ENCODE results near the gene MARCHF2. TPM values are rescaled to one million over a fixed set of nuclear protein-coding genes. Genes with fewer than 3 reads are reported as not detected.

The MARCHF2 gene
- total and polyA plus RNA-seq, 5 donors from 2014 or later, result 34.3 to 58.4 (median 51.6) TPM

- peaks cover 6 to 48% (median 9%) of the 10 kb centered on the region in 4 donors for H3K4me1 Mint-ChIP-seq
- H3K9me3 ChIP-seq (ENCODE audit: control insufficient read depth in 2 of 2, low read length in 2 of 2), result no peaks in the 10 kb centered on the region
- H3K27me3 ChIP-seq (ENCODE audit: control insufficient read depth, insufficient read depth, low read length), result no peaks in the 10 kb centered on the region
- DNase-seq, result peak; percentile 85 to 89 (median 86)
- peak overlapping the region; percentile 86 to 91 (median 88) for H3K4me3 Mint-ChIP-seq
- ATAC-seq (ENCODE audit: low read depth in 2 of 2), result peak; percentile 44 to 50
- peaks cover 18% of the 10 kb centered on the region for H3K4me1 ChIP-seq (ENCODE audit: control insufficient read depth, insufficient read depth, low read length, poor library complexity, severe bottlenecking)
- H3K27ac Mint-ChIP-seq, result peak overlapping the region; percentile 78 to 95 (median 85)
- no peaks in the 10 kb centered on the region for H3K27me3 Mint-ChIP-seq
- peak overlapping the region; percentile 39 for H3K4me3 ChIP-seq (ENCODE audit: low read depth, low read length)
- no peaks in the 10 kb centered on the region for H3K36me3 ChIP-seq (ENCODE audit: control insufficient read depth, insufficient read depth, low read length)
- peak overlapping the region; percentile 98 for H3K27ac ChIP-seq (ENCODE audit: insufficient read depth, low read length, poor library complexity, severe bottlenecking)
- no peaks in the 10 kb centered on the region for H3K9me3 Mint-ChIP-seq
- H3K36me3 Mint-ChIP-seq, result no peaks in the 10 kb centered on the region
Observed at GRCh38 chr19:8390617-8390981, 22.5 kb upstream of the MARCHF2 start.

DNA sequence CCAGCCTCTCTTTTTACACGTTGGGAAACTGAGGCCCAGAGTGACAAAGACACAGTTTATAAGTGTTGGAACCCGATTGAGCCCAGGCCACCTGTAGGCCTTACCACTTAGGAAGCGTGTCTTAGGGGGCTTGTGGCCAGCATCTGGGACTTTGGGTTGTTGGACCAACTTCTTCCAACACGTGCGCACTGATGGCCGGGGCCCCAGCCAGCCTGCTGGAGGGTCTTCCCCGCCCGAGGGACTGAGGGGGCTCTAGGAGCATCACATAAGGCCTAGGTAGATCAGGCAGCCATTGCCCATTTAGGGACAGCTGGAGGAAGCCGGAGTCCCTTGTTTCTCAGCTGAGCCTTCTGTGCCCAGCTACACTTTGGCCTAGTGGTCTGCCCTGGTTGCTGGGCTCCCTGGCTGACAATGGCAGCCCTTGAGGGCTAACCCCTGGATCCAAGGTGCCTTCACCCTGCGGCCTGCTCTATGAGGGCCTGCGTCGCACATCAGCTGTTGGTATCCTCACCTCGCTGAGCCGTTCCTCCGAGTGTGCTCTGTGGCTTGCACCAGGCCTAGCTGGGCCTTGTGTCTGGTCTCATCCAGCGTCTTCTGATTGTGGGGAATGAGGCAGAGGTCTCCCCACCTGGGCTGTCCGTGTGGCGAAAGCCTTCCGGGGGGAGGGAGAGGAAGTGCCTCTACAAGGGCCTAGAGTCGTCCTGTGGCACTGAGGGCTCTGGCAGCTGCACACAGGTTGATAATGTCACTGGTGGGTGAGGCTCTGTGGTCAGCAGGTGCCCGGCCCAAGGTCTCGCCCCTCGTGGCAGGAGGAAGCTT, 21.7 kb upstream of the MARCHF2 start:
- no peaks in the 10 kb centered on the region for H3K9me3 Mint-ChIP-seq
- H3K27ac ChIP-seq (ENCODE audit: insufficient read depth, low read length, poor library complexity, severe bottlenecking), result peak overlapping the region; percentile 98
- DNase-seq, result no peak

DNA sequence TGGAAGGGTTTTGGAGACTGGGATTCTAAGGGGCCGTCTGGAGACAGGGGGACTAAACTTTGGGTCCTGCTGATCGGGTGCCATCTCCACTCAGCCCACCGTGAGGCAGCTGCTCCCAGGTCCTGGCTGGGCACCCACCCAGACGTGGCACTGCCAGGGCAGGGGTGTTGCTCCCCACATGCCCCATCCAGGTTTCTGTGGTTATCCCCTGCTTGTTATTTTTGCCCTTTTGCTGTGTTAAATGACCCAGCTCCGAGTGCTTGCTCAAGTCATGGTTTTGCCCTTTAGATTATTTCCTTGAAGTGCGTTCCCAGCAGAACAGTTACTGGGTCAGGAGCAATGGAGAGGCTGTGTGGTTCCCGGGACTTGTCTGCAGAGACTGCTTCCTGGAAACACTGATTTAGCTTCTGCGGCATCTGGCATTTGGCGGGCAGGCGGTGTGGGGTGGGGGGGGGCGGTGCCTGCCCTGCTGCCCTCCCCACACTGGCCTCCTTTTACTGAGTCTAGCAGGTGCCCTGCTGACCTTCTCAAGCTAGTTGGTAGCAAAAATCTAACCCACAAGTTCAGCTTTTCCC, 21.0 kb upstream of the MARCHF2 start:
- H3K27me3 ChIP-seq (ENCODE audit: control insufficient read depth, insufficient read depth, low read length), result no peaks in the 10 kb centered on the region
- H3K4me1 ChIP-seq (ENCODE audit: control insufficient read depth, insufficient read depth, low read length, poor library complexity, severe bottlenecking), result peaks cover 22% of the 10 kb centered on the region
- H3K9me3 Mint-ChIP-seq, result no peaks in the 10 kb centered on the region
- H3K27ac ChIP-seq (ENCODE audit: insufficient read depth, low read length, poor library complexity, severe bottlenecking), result peak overlapping the region; percentile 6
- H3K36me3 Mint-ChIP-seq, result peaks cover 5% of the 10 kb centered on the region
- H3K4me1 Mint-ChIP-seq, result peaks cover 6 to 60% (median 19%) of the 10 kb centered on the region in 4 donors
- ATAC-seq (ENCODE audit: low read depth in 2 of 2) (no peak), DNase-seq (no peak)
- H3K9me3 ChIP-seq (ENCODE audit: control insufficient read depth in 2 of 2, low read length in 2 of 2), result no peaks in the 10 kb centered on the region
- peak overlapping the region in 2 of 4 donors; percentile 69 to 86 for H3K4me3 Mint-ChIP-seq
- no peaks in the 10 kb centered on the region for H3K27me3 Mint-ChIP-seq
- H3K27ac Mint-ChIP-seq, result peak overlapping the region in 2 of 3 donors; percentile 56 to 71
- H3K36me3 ChIP-seq (ENCODE audit: control insufficient read depth, insufficient read depth, low read length), result no peaks in the 10 kb centered on the region
- H3K4me3 ChIP-seq (ENCODE audit: low read depth, low read length), result no peak overlapping the region

More for the DNA sequence above, 21.7 kb upstream of the MARCHF2 start:
- no peaks in the 10 kb centered on the region for H3K36me3 ChIP-seq (ENCODE audit: control insufficient read depth, insufficient read depth, low read length)
- H3K4me1 Mint-ChIP-seq, result peaks cover 6 to 53% (median 15%) of the 10 kb centered on the region in 4 donors
- no peaks in the 10 kb centered on the region for H3K27me3 Mint-ChIP-seq
- H3K4me1 ChIP-seq (ENCODE audit: control insufficient read depth, insufficient read depth, low read length, poor library complexity, severe bottlenecking), result peaks cover 18% of the 10 kb centered on the region
- no peaks in the 10 kb centered on the region for H3K27me3 ChIP-seq (ENCODE audit: control insufficient read depth, insufficient read depth, low read length)
- ATAC-seq (ENCODE audit: low read depth in 2 of 2), result no peak
- H3K27ac Mint-ChIP-seq, result peak overlapping the region in 2 of 3 donors; percentile 20 to 95
- H3K4me3 Mint-ChIP-seq, result peak overlapping the region; percentile 86 to 91 (median 88)
- H3K36me3 Mint-ChIP-seq, result no peaks in the 10 kb centered on the region
- no peaks in the 10 kb centered on the region for H3K9me3 ChIP-seq (ENCODE audit: control insufficient read depth in 2 of 2, low read length in 2 of 2)
- H3K4me3 ChIP-seq (ENCODE audit: low read depth, low read length), result peak overlapping the region; percentile 39

DNA sequence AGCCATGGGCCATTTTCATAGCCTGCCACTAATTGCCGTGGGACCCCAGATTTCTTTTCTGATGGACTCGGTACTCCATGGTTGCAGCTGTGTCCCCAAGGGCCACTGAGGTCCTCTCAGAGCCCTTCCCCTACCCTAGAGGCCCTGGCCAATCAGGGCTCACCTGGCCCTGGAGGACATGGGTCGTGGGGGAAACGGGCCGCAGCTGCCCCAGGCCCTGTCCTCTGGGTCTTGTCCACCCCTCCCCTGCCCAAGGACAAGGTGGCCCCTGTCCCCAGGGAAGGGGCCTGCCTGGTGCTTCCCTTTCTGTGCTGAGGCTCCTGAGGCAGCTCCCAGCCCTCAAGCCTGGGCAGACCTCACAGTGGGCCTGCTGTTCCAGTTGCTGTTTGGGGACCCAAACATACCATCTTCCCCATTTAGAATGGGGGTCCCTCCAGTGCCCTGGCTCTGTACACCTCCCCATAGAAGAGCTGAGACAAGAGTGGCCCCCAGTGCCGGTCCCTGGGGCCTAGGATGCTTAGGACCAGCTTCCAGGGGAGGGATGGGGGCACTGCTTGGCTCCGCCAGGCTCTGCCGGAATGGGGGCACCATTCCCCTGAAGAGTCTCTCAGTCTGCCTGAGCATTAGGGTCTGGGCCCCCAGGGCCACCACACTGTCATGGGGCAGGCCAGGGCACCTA, 19.8 kb upstream of the MARCHF2 start:
- H3K4me3 Mint-ChIP-seq, result peak overlapping the region in 1 of 4 donors; percentile 76
- DNase-seq (no peak), ATAC-seq (ENCODE audit: low read depth in 2 of 2) (no peak)
- no peak overlapping the region for H3K27ac ChIP-seq (ENCODE audit: insufficient read depth, low read length, poor library complexity, severe bottlenecking)
- H3K9me3 ChIP-seq (ENCODE audit: control insufficient read depth in 2 of 2, low read length in 2 of 2), result no peaks in the 10 kb centered on the region
- H3K36me3 Mint-ChIP-seq, result peaks cover 7% of the 10 kb centered on the region
- H3K4me1 Mint-ChIP-seq, result peaks cover 6 to 61% (median 21%) of the 10 kb centered on the region in 4 donors
- H3K36me3 ChIP-seq (ENCODE audit: control insufficient read depth, insufficient read depth, low read length), result no peaks in the 10 kb centered on the region
- no peak overlapping the region for H3K27ac Mint-ChIP-seq
- H3K27me3 Mint-ChIP-seq, result no peaks in the 10 kb centered on the region
- no peaks in the 10 kb centered on the region for H3K9me3 Mint-ChIP-seq
- no peak overlapping the region for H3K4me3 ChIP-seq (ENCODE audit: low read depth, low read length)
- H3K4me1 ChIP-seq (ENCODE audit: control insufficient read depth, insufficient read depth, low read length, poor library complexity, severe bottlenecking), result peaks cover 25% of the 10 kb centered on the region
- no peaks in the 10 kb centered on the region for H3K27me3 ChIP-seq (ENCODE audit: control insufficient read depth, insufficient read depth, low read length)

- ATAC-seq (ENCODE audit: low read depth in 2 of 2) (no peak), DNase-seq (no peak)
- no peaks in the 10 kb centered on the region for H3K36me3 ChIP-seq (ENCODE audit: control insufficient read depth, insufficient read depth, low read length)
- H3K27ac Mint-ChIP-seq, result no peak overlapping the region
- H3K36me3 Mint-ChIP-seq, result peaks cover 7% of the 10 kb centered on the region
- H3K4me3 ChIP-seq (ENCODE audit: low read depth, low read length), result no peak overlapping the region
- no peaks in the 10 kb centered on the region for H3K9me3 Mint-ChIP-seq
- no peaks in the 10 kb centered on the region for H3K9me3 ChIP-seq (ENCODE audit: control insufficient read depth in 2 of 2, low read length in 2 of 2)
- peaks cover 6 to 61% (median 21%) of the 10 kb centered on the region in 4 donors for H3K4me1 Mint-ChIP-seq
- no peaks in the 10 kb centered on the region for H3K27me3 Mint-ChIP-seq
- H3K4me3 Mint-ChIP-seq, result peak overlapping the region in 2 of 4 donors; percentile 28 to 76
- no peak overlapping the region for H3K27ac ChIP-seq (ENCODE audit: insufficient read depth, low read length, poor library complexity, severe bottlenecking)
- peaks cover 25% of the 10 kb centered on the region for H3K4me1 ChIP-seq (ENCODE audit: control insufficient read depth, insufficient read depth, low read length, poor library complexity, severe bottlenecking)
- no peaks in the 10 kb centered on the region for H3K27me3 ChIP-seq (ENCODE audit: control insufficient read depth, insufficient read depth, low read length)
Observed at GRCh38 chr19:8393871-8394250, 19.2 kb upstream of the MARCHF2 start.

DNA sequence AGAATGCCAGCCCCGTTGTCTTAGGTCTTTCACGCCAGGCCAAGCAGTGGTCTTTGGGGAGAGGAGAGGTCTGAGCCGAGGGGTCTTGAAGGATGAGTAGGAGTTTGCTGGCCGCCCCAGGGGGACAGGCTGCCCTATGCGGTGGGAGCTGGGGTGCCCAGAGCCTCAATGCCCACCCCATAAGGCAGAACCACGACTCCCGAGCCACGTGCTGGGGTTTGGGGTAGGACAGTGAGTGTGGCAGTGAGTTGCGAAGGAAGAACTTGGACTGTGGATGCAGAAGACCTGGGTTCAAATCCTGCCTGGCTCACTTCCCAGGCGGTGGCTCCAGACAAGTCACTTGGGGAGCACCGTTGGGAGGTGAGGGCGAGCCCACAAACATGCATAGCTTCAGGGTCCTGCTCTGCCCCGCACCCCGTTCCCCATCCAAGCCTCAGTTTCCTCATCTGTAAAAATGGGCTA, 17.5 kb upstream of the MARCHF2 start:
- no peaks in the 10 kb centered on the region for H3K27me3 ChIP-seq (ENCODE audit: control insufficient read depth, insufficient read depth, low read length)
- DNase-seq (no peak), ATAC-seq (ENCODE audit: low read depth in 2 of 2) (no peak)
- H3K27ac ChIP-seq (ENCODE audit: insufficient read depth, low read length, poor library complexity, severe bottlenecking), result no peak overlapping the region
- Mint-ChIP-seq H3K36me3 (peaks cover 7% of the 10 kb centered on the region), H3K27ac (no peak overlapping the region), H3K9me3 (no peaks in the 10 kb centered on the region), H3K4me1 (peaks cover 0 to 53% (median 17%) of the 10 kb centered on the region in 4 donors), H3K27me3 (no peaks in the 10 kb centered on the region), H3K4me3 (no peak overlapping the region)
- H3K36me3 ChIP-seq (ENCODE audit: control insufficient read depth, insufficient read depth, low read length), result peaks cover 3% of the 10 kb centered on the region
- no peaks in the 10 kb centered on the region for H3K9me3 ChIP-seq (ENCODE audit: control insufficient read depth in 2 of 2, low read length in 2 of 2)
- no peak overlapping the region for H3K4me3 ChIP-seq (ENCODE audit: low read depth, low read length)
- peaks cover 25% of the 10 kb centered on the region for H3K4me1 ChIP-seq (ENCODE audit: control insufficient read depth, insufficient read depth, low read length, poor library complexity, severe bottlenecking)

- H3K9me3 ChIP-seq (ENCODE audit: control insufficient read depth in 2 of 2, low read length in 2 of 2), result no peaks in the 10 kb centered on the region
- peaks cover 21% of the 10 kb centered on the region for H3K4me1 ChIP-seq (ENCODE audit: control insufficient read depth, insufficient read depth, low read length, poor library complexity, severe bottlenecking)
- DNase-seq, result no peak
- peaks cover 3% of the 10 kb centered on the region for H3K36me3 ChIP-seq (ENCODE audit: control insufficient read depth, insufficient read depth, low read length)
- peaks cover 0 to 48% (median 17%) of the 10 kb centered on the region in 4 donors for H3K4me1 Mint-ChIP-seq
- H3K4me3 ChIP-seq (ENCODE audit: low read depth, low read length), result no peak overlapping the region
- H3K27ac Mint-ChIP-seq, result no peak overlapping the region
- H3K27me3 ChIP-seq (ENCODE audit: control insufficient read depth, insufficient read depth, low read length), result no peaks in the 10 kb centered on the region
- peaks cover 7% of the 10 kb centered on the region for H3K36me3 Mint-ChIP-seq
- no peaks in the 10 kb centered on the region for H3K9me3 Mint-ChIP-seq
- no peak overlapping the region for H3K4me3 Mint-ChIP-seq
- no peak for ATAC-seq (ENCODE audit: low read depth in 2 of 2)
- no peak overlapping the region for H3K27ac ChIP-seq (ENCODE audit: insufficient read depth, low read length, poor library complexity, severe bottlenecking)
- no peaks in the 10 kb centered on the region for H3K27me3 Mint-ChIP-seq
Observed at GRCh38 chr19:8396185-8396562, 16.9 kb upstream of the MARCHF2 start.
